Neutrophil (primary cell): Measurements from ENCODE around the gene SEC16B.

Source experiments
- H3K27ac ChIP-seq: fragments of 200-600 bp; sonication (generic); 2 replicates; pipeline ENCODE4 v1.5.1; 2016; ENCODE audit warnings: mild to moderate bottlenecking, moderate library complexity
- H3K27me3 ChIP-seq: fragments of 200-600 bp; sonication (generic); 2 replicates; pipeline ENCODE4 v1.6.0; 2016; ENCODE audit warnings: mild to moderate bottlenecking
- H3K36me3 ChIP-seq: fragments of 200-600 bp; sonication (generic); 2 replicates; pipeline ENCODE4 v1.5.1; 2017
- H3K4me1 ChIP-seq, 2 experiments: fragments of 200-600 bp in 1 of 2; sonication (generic) in 1 of 2; 1 replicate in 1 of 2; 2 replicates in 1 of 2; pipeline versions ENCODE4 v1.5.1 to v1.6.1; 2013 to 2016; ENCODE audit warnings: low read depth in 1 of 2, low read length in 1 of 2, mild to moderate bottlenecking in 1 of 2, moderate library complexity in 1 of 2; ENCODE audit not compliant: control insufficient read depth in 1 of 2, insufficient read depth in 1 of 2
- H3K4me3 ChIP-seq, 2 experiments: fragments of 200-600 bp in 1 of 2; sonication (generic) in 1 of 2; 1 replicate in 1 of 2; 2 replicates in 1 of 2; pipeline ENCODE4 v1.5.1; 2013 to 2016; ENCODE audit warnings: low read depth in 1 of 2, low read length in 1 of 2, mild to moderate bottlenecking in 1 of 2, moderate library complexity in 1 of 2
- H3K9me3 ChIP-seq: fragments of 200-600 bp; sonication (generic); 2 replicates; pipeline ENCODE4 v1.5.1; 2016
- CTCF ChIP-seq: fragments of 200-600 bp; sonication (generic); IDR thresholded peaks from 2 replicates; pipeline ENCODE4 v1.5.1; 2016; ENCODE audit warnings: antibody characterized with exemption

The SEC16B gene

GRCh38 chr1:177969825-177970371, at the start of gene SEC16B:
Gene SEC16B (minus strand): TSS chr1:177970058. CDS start chr1:177967981, 2,077 bp downstream.
- no peaks in the 10 kb centered on the region for H3K36me3 ChIP-seq
- TF ChIP-seq CTCF: no peak
- no peaks in the 10 kb centered on the region for H3K4me1 ChIP-seq
- no peak within 1 kb of the TSS for H3K27ac ChIP-seq
- H3K9me3 ChIP-seq: no peaks in the 10 kb centered on the region
- no peak within 1 kb of the TSS for H3K4me3 ChIP-seq
- no peaks in the 10 kb centered on the region for H3K27me3 ChIP-seq

GRCh38 chr1:178019622-178020021, 49.8 kb upstream of the SEC16B start:
- no peaks in the 10 kb centered on the region for H3K9me3 ChIP-seq

GRCh38 chr1:178019208-178019607, 49.4 kb upstream of the SEC16B start:
- Histone ChIP-seq H3K4me3 (no peak overlapping the region), H3K4me1 (no peaks in the 10 kb centered on the region), H3K9me3 (no peaks in the 10 kb centered on the region), H3K27me3 (no peaks in the 10 kb centered on the region), H3K36me3 (no peaks in the 10 kb centered on the region), H3K27ac (no peak overlapping the region)
- no peak for TF ChIP-seq CTCF

More at GRCh38 chr1:178019622-178020021, 49.8 kb upstream of the SEC16B start:
- H3K27me3 ChIP-seq: no peaks in the 10 kb centered on the region
- no peaks in the 10 kb centered on the region for H3K36me3 ChIP-seq
- TF ChIP-seq CTCF: no peak
- H3K27ac ChIP-seq: no peak overlapping the region
- no peak overlapping the region for H3K4me3 ChIP-seq
- no peaks in the 10 kb centered on the region for H3K4me1 ChIP-seq

GRCh38 chr1:178017517-178017916, 47.7 kb upstream of the SEC16B start:
- H3K27me3 ChIP-seq: no peaks in the 10 kb centered on the region
- TF ChIP-seq CTCF: no peak

GRCh38 chr1:178011864-178012503, 42.1 kb upstream of the SEC16B start:
- Histone ChIP-seq H3K9me3 (no peaks in the 10 kb centered on the region), H3K27me3 (no peaks in the 10 kb centered on the region), H3K27ac (no peak overlapping the region), H3K4me3 (no peak overlapping the region), H3K36me3 (no peaks in the 10 kb centered on the region), H3K4me1 (no peaks in the 10 kb centered on the region)
- TF ChIP-seq CTCF: no peak

More at GRCh38 chr1:178017517-178017916, 47.7 kb upstream of the SEC16B start:
- no peaks in the 10 kb centered on the region for H3K36me3 ChIP-seq
- no peak overlapping the region for H3K27ac ChIP-seq
- H3K4me3 ChIP-seq: no peak overlapping the region
- no peaks in the 10 kb centered on the region for H3K4me1 ChIP-seq
- no peaks in the 10 kb centered on the region for H3K9me3 ChIP-seq
